Thoracic aorta (tissue), 2 donors: ENCODE measurements around the gene STXBP3. TPM values are rescaled to one million over a fixed set of nuclear protein-coding genes. Genes with fewer than 3 reads are reported as not detected.

Source experiments
- ATAC-seq: fragments of 150-250 bp; one replicate; pipeline ENCODE4 v1.8.0; 2017; ENCODE audit warnings: low read depth; ENCODE audit not compliant: insufficient number of reproducible peaks, low FRiP score
- DNase-seq: peaks from one replicate; pipeline ENCODE4 v3.0.0-alpha.2; 2020; ENCODE audit warnings: low spot score
- H3K27ac ChIP-seq, 2 donors: fragments of 200-600 bp; sonication (generic); 1 replicate in 1 of 2; 2 replicates in 1 of 2; pipeline ENCODE4 v1.5.1; 2016; ENCODE audit warnings: mild to moderate bottlenecking in 2 of 2, moderate library complexity in 2 of 2
- H3K27me3 ChIP-seq: fragments of 200-600 bp; sonication (generic); replicated peaks from 2 replicates; pipeline ENCODE4 v1.6.0; 2016; ENCODE audit warnings: mild to moderate bottlenecking; ENCODE audit not compliant: insufficient read depth
- H3K36me3 ChIP-seq: fragments of 200-600 bp; sonication (generic); one replicate; pipeline ENCODE4 v1.5.1; 2016
- H3K4me1 ChIP-seq, 2 donors: fragments of 200-600 bp; sonication (generic); 1 replicate in 1 of 2; 2 replicates in 1 of 2; pipeline versions ENCODE4 v1.5.1 to v1.6.0; 2016; ENCODE audit warnings: low read depth in 2 of 2, mild to moderate bottlenecking in 1 of 2; ENCODE audit not compliant: control insufficient read depth in 1 of 2
- H3K4me3 ChIP-seq: fragments of 200-600 bp; sonication (generic); 2 replicates; pipeline ENCODE4 v1.5.1; 2016; ENCODE audit warnings: mild to moderate bottlenecking
- H3K9me3 ChIP-seq: fragments of 200-600 bp; sonication (generic); 2 replicates; pipeline ENCODE4 v1.5.1; 2016
- total RNA-seq, 2 donors: library from RNA; depleted of rRNA; stranded (reverse); fragments of >200 nt; gene quantifications; one replicate each; pipeline versions ENCODE4 v1.1.0 to v1.2.3, GENCODE V29; 2016
- TF ChIP-seq, protein P1 (sequence below): fragments of 200-600 bp; sonication (generic); IDR thresholded peaks from one replicate; pipeline ENCODE4 v1.5.1; 2019; ENCODE audit warnings: antibody characterized with exemption

Gene STXBP3
- total RNA-seq, 2 donors from 2014 or later, result 70.8 to 142 TPM

DNA sequence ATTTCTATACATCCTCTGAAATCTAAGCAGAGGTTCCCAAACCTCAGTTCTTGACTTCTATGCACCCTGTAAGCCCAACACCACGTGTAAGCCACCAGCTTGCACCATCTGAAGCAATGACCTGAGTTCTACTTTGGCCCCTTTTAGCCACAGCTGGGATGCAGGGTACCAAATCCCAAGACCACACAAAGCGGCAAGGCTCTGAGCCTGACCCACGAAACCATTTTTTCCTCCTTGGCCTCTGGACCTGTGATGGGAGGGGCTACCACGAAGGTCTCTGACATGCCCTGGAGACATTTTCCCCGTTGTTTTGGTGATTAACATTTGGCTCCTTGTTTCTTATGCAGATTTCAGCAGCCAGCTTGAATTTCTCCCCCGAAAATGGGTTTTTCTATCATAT, 38.8 kb downstream of the STXBP3 start:
- Histone ChIP-seq H3K4me1 (no peaks in the 10 kb centered on the region), H3K9me3 (peaks cover 8% of the 10 kb centered on the region), H3K4me3 (no peak overlapping the region), H3K27me3 (no peaks in the 10 kb centered on the region), H3K36me3 (peaks cover 33% of the 10 kb centered on the region), H3K27ac (no peak overlapping the region)
- TF ChIP-seq, protein P1, sequence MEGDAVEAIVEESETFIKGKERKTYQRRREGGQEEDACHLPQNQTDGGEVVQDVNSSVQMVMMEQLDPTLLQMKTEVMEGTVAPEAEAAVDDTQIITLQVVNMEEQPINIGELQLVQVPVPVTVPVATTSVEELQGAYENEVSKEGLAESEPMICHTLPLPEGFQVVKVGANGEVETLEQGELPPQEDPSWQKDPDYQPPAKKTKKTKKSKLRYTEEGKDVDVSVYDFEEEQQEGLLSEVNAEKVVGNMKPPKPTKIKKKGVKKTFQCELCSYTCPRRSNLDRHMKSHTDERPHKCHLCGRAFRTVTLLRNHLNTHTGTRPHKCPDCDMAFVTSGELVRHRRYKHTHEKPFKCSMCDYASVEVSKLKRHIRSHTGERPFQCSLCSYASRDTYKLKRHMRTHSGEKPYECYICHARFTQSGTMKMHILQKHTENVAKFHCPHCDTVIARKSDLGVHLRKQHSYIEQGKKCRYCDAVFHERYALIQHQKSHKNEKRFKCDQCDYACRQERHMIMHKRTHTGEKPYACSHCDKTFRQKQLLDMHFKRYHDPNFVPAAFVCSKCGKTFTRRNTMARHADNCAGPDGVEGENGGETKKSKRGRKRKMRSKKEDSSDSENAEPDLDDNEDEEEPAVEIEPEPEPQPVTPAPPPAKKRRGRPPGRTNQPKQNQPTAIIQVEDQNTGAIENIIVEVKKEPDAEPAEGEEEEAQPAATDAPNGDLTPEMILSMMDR, result no peak
- DNase-seq (no peak), ATAC-seq (no peak)

DNA sequence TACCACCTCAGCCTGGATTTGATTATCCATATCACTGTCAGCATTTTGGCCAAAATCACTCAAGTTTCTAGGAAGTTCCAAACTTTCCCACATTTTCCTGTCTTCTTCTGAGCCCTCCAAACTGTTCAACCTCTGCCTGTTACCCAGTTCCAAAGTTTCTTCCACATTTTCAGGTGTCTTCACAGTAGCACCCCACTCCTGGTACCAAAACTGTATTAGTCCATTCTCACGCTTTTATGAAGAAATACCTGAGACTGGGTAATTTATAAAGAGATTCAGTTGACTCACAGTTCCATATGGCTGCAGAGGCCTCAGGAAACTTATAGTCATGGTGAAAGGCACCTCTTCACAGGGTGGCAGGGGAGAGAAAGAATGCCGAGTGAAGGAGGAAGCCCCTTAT, 39.4 kb downstream of the STXBP3 start:
- peaks cover 8% of the 10 kb centered on the region for H3K9me3 ChIP-seq
- H3K4me1 ChIP-seq, result no peaks in the 10 kb centered on the region
- ATAC-seq, result no peak
- H3K27ac ChIP-seq, result no peak overlapping the region
- peaks cover 33% of the 10 kb centered on the region for H3K36me3 ChIP-seq
- DNase-seq, result no peak
- TF ChIP-seq, protein P1, result no peak
- no peaks in the 10 kb centered on the region for H3K27me3 ChIP-seq
- no peak overlapping the region for H3K4me3 ChIP-seq

DNA sequence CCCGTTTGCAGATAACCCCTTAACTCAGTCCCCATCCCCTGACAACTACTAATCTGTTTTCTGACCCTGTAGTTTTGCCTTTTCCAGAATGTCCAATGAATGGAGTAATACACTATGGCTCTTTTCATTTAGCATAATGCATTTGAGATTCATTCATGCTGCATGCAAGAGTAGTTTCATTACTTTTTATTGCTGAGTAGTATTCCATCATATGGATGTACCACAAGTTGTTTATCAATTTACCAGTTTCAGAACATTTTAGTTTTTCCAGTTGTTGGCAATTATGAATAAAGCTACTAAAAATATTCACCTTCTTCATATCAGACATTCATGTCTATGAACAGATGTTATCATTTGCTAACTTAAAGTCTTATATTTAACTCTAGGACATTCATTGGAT, 45.3 kb downstream of the STXBP3 start:
- Histone ChIP-seq H3K4me3 (no peak overlapping the region), H3K27me3 (no peaks in the 10 kb centered on the region), H3K36me3 (peaks cover 17% of the 10 kb centered on the region), H3K4me1 (no peaks in the 10 kb centered on the region), H3K9me3 (no peaks in the 10 kb centered on the region), H3K27ac (no peak overlapping the region)
- DNase-seq, result no peak
- no peak for ATAC-seq
- TF ChIP-seq, protein P1, result no peak

DNA sequence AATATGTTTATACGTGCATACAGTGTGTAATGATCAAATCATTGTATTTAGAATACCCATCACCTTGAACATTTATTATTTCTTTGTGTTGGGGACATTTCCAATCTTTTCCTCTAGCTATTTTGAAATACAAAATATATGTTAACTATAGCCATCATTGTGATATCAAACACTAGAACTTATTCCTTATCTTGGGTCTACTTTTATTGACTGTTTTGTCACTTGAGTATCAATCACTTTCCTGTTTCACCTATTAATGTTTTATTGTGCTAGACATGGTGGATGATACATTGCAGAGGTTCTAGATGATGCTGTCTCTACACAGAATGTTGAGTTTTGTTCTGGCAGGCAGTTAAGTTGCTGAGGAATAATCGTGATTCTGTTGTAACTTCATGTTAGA, 45.9 kb downstream of the STXBP3 start:
- no peak for ATAC-seq
- H3K36me3 ChIP-seq, result peaks cover 20% of the 10 kb centered on the region
- H3K27me3 ChIP-seq, result no peaks in the 10 kb centered on the region
- H3K9me3 ChIP-seq, result no peaks in the 10 kb centered on the region
- TF ChIP-seq, protein P1, result no peak
- no peaks in the 10 kb centered on the region for H3K4me1 ChIP-seq
- no peak for DNase-seq
- H3K27ac ChIP-seq, result no peak overlapping the region
- H3K4me3 ChIP-seq, result no peak overlapping the region

DNA sequence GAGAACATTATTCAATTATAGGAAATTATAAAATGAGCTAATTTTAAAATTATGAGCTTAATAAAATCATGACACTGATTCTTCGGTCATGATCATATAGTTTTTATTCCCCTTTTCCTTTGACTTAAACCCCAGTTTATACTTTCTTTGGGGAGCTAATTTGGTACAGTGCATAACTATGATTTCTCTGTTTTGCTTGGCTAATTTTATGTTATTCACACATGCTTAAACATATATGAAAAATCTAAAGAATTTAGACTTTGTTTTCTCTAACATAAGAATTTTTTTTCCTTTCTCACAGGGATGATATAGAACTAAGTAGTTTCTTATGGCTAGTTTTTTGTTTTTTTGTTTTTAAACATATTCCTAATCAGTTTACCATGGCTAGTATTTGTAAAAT, 52.5 kb downstream of the STXBP3 start:
- ATAC-seq (no peak), DNase-seq (no peak)
- Histone ChIP-seq H3K9me3 (no peaks in the 10 kb centered on the region), H3K36me3 (peaks cover 18% of the 10 kb centered on the region), H3K27ac (no peak overlapping the region), H3K4me3 (no peak overlapping the region), H3K27me3 (no peaks in the 10 kb centered on the region), H3K4me1 (no peaks in the 10 kb centered on the region)
- TF ChIP-seq, protein P1, result no peak
